ENCODE measurements around the gene XIRP1. TPM values are rescaled to one million over a fixed set of nuclear protein-coding genes. Genes with fewer than 3 reads are reported as not detected.

The XIRP1 gene
- total RNA-seq, 1 donor from 2014 or later = 0.72 TPM

Other genes with a start within 250 kb of the XIRP1 start
- gene SCN11A, start 140.7 kb downstream of the XIRP1 start, total RNA-seq (ENCODE audit: insufficient read depth, low replicate concordance) = 2.2 TPM
- 59.9 TPM for gene WDR48, start 140.6 kb downstream of the XIRP1 start, total RNA-seq (ENCODE audit: insufficient read depth, low replicate concordance)
- 36.4 TPM for gene GORASP1, start 85.0 kb downstream of the XIRP1 start, total RNA-seq (ENCODE audit: insufficient read depth, low replicate concordance)
- 6.0 TPM for gene TTC21A, start 84.9 kb downstream of the XIRP1 start, total RNA-seq (ENCODE audit: insufficient read depth, low replicate concordance)
- 53.0 TPM for gene CSRNP1, start 39.0 kb downstream of the XIRP1 start, total RNA-seq (ENCODE audit: insufficient read depth, low replicate concordance)
- gene CX3CR1, start 87.4 kb upstream of the XIRP1 start, total RNA-seq (ENCODE audit: insufficient read depth, low replicate concordance) = 6.5 TPM
- gene CCR8, start 137.1 kb upstream of the XIRP1 start, total RNA-seq (ENCODE audit: insufficient read depth, low replicate concordance) = 18.3 TPM
- gene SLC25A38, start 190.8 kb upstream of the XIRP1 start, total RNA-seq (ENCODE audit: insufficient read depth, low replicate concordance) = 13.5 TPM
- 629 TPM for gene RPSA, start 214.1 kb upstream of the XIRP1 start, total RNA-seq (ENCODE audit: insufficient read depth, low replicate concordance)